ENCODE results near the gene OXCT1.
"Not testable (repeated sequence)": the region's sequence is repeated elsewhere in the genome, so short reads cannot be mapped to it uniquely, and the experiment has no call there.

OXCT1 gene

DNA sequence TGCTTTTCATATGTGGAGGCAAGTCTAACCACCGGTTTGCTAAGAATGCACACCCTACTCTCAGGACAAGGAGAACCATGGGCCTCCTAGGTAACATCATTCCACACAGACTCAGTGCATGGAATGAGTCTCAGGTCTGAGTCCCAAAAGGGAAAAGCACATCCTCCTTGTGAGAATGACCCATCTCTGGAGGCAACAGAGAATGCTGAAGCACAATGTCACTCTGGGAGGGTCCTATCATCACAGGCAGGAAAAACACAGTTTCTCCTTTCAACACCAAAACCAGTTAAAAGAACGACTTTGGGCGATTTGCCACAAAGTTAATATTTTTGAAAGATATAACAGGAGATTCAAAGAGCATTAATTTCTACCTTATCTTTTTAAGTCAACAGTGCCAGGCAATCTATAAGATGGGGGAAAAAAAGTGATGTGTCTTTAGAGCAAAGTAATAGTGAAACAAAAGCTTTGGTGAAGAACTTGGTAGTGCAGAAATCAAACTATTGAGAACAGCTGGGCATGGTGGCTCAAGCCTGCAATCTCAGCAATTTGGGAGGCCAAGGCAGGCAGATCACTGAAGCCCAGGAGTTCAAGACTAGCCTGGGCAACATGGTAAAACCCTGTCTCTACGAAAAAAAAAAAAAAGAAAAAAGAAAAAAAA lies 97.3 kb downstream of the OXCT1 start:
- no peak for DNase-seq (ENCODE audit: low spot score)

DNA sequence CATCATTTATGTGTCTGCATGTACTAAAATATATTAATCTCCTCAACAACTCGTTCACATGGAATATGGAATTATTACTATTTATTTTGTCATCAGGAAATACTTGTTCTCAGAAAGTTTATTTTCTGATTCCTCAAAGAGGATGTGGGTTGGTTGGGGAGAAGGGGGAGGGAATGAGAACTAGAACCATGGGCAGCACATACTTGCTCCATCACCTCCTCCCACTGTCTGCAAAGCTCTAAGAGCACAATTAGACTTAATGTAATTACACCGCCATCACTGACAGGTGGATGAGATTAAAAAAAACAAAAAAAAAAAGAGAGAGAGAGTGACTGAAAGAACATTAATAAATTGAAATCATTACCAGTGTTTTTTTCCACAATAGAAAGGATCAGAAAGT lies 98.2 kb downstream of the OXCT1 start:
- DNase-seq (ENCODE audit: low spot score) = no peak

DNA sequence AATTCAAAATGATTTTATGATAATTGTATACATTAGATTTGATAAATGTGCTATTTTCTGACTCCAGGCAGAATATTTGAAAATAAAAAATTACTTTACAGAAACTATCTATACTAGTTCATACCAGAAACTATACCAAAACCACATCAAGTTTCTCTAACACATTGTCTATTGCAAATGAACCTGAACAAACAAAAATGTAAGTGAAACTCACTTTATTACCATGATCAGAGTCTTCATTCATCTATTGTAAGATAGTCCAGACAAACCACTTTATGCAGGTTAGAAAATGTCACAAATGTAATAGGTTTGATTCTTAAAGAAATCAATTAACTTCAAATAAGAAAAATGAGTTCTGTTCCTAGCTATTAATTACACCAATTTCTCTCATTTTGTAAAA lies 99.4 kb downstream of the OXCT1 start:
- no peak for DNase-seq (ENCODE audit: low spot score)

DNA sequence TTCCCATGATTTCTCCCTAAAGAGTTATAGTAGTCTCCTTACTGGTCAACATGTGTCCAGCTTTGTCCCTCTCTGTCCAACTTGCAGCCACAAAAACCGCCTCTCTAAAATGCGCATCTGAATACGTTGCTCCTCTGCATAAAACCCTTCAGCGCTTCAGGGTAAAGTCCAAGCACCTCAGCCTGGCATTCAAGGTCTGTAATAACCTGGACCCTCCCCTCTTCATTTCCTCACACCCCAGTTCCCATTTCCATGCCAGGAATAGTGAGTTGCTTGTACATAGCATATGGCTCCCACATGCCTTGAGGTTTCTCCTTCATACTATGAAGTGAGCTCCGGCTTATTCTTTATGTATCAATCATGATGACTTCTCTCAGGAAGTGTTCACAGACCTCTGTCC lies 101.5 kb downstream of the OXCT1 start:
- DNase-seq (ENCODE audit: low spot score) = no peak

DNA sequence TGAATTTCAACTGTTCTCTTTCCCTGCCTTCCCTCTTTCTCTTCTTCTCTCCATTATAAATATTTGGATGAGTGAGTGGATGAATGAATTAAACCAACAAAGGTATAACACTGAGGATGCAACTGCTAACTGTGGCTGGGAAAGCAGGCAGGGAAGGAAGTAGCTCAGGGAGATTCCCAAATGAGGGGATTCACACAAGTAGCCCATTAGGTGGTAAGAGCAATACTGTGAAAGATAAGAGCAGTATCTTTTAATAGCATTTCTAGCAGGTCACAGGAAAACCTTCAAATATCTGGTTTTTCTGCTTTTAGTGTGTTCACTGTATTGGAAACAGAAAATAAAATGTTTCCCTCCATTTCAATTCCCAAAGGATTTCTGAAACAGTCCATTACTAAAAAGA lies 105.6 kb downstream of the OXCT1 start:
- DNase-seq (ENCODE audit: low spot score) = no peak

DNA sequence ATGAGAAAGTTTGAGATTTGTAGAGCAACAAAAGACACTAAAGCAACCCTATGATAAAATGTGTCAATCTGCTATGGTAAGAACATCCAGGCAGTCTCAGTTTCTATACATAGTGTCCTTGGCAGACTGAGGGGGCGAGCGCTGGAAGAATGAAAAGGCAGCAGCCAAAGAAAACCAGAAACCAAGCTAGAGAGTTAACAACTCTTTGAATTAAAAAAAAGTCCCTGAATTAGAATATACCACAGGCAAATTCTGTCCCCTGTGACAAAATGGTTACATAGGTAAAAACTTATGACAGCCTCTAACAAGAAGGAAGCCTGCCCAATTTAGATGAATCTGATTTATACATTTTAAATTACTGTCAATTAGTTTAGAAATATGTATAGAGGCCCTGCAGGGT lies 106.7 kb downstream of the OXCT1 start:
- DNase-seq (ENCODE audit: low spot score) = no peak

DNA sequence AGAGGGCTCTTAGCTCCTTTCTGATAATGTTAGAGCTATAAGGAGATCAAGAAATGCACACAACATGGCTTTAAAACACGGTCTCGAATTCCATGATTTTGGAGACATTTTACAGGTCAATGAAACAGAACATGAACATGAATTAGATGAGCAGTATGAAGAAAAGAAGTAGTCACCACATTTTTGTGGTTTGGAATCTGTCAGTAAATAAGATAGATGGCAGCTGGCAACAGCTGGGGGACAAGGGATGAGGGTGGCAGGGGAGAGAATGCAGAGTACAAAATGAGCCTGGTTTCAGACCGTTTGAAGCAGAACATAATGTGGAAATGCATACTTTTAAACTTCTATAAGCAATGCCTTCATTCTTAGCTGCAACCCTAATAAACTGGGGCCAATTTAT lies 107.1 kb downstream of the OXCT1 start:
- DNase-seq (ENCODE audit: low spot score) = no peak

DNA sequence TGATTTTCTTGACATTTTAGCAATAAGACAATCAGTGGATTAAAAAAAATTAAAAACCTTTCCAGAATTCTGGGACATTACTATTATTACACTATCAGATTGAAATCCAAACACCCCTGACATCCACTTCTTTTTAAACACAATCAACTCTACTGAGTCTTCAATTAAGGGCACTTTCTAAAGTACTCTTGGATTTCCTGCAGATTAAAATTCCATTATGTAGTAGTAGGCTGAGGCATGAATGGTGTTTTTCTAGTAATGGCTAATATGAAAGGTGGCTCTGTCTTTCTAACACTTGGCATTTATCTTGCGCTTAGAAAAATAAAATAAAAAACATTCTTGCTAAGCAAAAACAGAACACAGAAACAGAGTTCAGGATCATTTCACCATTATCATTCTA lies 107.8 kb downstream of the OXCT1 start:
- no peak for DNase-seq (ENCODE audit: low spot score)

DNA sequence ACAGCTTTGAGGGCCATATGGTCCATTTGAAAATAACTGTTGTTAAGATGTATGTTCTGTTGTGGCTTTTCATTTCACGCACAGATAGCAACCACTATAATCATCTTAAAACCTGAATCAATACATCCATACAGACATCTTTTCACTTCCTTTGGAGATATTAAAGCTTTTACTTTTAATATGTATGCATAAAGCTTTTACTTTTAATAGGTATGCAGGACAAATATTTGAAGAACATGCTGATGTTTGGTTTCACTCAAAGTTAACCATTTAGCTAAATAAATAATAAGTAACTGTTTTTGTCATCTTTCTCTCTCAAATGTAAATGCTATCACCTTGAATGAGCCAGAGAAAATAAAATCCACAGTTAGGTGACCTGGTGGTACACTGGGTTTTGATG lies 108.6 kb downstream of the OXCT1 start:
- DNase-seq (ENCODE audit: low spot score) = no peak

DNA sequence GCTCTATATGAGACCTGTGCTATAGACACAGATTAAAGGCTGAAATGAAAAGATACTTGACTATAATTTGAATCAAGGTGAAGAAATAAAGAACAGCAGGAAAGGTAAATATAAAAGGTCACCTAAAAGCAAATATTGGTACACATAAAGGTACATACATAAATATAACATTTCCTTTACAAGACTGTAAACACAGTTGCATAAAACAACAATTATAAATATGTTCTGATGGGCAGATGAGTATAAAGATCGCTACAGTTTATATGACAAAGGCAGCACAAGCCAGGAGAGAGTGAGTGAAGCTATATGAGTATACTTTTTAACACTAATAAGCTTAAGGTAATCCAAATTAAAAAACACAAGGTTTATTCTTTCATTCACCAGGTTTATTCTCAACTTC lies 114.5 kb downstream of the OXCT1 start:
- DNase-seq (ENCODE audit: low spot score) = no peak

DNA sequence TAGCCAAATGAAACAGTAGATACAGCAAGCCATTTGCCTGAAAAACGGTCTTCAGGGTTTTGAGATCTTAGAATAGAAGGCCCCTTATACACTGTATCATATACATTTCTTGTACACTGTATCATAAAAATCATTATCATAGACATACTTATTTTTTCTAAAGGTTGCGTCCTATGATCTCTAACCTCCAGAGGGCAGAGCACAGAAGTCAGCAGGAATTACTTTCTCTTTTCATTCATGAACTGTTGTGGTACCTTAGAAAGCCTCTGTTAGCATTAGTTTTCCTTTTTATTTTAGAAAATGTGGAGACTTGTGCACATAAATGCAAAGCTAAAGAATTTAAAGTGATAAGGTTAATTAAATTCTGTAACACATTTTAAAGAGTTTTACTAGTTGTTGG lies 115.4 kb downstream of the OXCT1 start:
- DNase-seq (ENCODE audit: low spot score) = no peak

DNA sequence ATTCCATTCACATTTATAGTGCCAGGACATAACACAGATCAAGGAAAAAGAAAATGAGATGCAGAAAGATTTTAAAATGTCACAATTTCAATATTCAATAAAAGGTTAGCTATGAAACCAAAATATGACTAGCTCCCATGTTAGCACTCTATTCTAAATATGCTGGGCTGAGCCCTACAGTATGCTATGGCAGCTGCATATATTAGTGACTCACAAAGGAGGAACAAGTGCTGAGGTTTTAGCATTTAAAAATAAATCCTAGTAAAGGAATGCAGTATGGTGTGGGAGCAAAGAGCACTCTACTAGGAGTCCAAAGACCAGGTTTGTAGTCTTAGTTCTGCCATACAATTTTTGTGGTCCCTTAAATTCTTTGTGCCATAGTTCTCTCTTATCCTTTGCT lies 118.4 kb downstream of the OXCT1 start:
- DNase-seq (ENCODE audit: low spot score) = no peak

DNA sequence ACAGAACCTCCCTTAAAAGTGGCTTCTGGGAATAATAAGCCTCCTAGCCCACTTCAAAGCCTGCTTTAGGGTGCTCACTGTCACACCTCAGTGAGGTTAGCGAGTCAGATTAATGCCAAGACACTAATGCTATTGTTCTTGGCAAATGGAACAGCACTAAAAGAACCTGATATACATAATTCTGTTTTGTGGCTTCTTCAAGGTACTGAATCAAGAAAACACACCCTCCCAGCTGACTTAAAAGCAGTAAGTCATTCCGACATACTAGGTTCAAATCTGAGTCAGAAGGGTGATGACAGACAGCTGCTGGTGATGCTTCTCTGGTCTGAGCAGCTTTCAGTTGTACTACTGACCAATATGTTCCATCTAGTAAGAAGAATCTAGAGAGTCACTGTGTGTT lies 121.6 kb downstream of the OXCT1 start:
- no peak for DNase-seq (ENCODE audit: low spot score)

DNA sequence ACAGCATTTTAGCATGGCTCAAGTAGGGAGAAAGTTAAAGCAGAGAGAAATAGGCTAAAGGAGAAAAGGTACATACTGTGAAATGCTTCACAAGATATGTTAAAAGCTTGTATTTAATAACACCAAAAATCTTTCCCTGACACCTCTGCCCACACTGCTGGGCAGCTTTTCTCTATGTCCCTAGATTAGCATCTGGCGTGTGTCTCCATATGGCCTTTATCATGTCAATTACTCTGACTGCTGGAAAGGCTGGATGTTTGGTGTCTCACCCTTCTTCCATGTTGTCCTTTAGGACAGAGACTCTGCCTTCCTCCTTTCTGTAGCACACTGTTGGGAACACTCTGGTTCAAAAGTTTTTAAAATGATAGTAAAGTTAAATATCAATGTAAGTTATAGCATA lies 122.5 kb downstream of the OXCT1 start:
- no peak for DNase-seq (ENCODE audit: low spot score)

DNA sequence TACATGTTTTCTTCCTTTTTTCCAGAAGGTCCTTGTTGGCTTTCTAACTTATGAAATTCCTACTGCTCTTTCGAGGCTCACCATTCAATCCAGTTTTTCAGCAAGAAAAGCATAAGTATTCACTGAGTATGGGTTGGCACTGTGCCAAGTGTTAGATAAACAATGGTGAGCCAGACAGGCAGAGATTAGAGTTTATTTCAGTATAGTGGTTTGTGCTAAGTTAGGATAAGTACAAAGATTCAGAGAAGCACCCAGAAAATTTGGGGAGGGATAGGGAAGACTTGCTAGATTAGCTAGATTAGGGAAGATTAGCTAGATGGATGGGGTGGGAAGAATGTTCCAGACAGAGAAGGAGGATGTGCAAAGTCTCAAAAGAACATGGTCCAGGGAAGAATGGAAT lies 122.9 kb downstream of the OXCT1 start:
- DNase-seq (ENCODE audit: low spot score) = no peak

DNA sequence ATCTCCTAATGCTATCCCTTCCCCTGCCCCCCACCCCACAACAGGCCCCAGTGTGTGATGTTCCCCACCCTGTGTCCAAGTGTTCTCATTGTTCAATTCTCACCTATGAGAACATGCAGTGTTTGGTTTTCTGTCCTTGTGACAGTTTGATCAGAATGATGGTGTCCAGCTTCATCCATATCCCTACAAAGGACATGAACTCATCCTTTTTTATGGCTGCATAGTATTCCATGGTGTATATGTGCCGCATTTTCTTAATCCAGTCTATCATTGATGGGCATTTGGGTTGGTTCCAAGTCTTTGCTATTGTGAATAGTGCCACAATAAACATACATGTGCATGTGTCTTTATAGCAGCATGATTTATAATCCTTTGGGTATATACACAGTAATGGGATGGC lies 127.6 kb downstream of the OXCT1 start:
- not testable (repeated sequence) for DNase-seq (ENCODE audit: low spot score)

DNA sequence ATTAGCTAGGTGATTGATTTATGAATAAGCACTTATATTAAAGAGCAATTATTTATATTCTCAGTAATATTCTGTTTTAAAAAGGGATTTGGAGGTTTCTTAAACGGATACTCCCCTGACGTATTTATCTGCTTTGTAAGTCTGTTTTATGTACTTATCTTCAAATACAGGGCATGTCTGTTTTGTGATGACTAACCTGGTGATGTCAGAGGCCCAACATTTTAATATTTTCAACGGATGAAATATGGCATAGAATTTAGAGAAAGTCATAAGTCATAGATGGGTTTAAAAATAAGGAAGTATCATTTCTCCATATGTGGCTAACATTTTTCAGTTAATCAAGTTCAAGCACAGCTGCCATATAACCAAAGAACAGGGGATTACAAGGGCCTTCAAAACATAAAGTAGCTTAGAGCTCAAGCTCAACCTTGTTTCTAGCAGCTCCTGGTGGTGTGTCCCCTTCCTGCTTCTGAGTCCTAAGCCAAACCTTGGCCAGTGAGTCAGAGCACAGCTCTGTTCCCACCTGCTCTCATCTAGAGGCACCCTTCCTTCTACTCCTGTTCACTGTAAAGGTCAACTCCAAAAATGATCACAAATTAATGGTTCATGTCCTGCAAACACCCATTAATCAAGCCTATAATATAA lies 131.4 kb downstream of the OXCT1 start:
- DNase-seq (ENCODE audit: low spot score) = no peak

DNA sequence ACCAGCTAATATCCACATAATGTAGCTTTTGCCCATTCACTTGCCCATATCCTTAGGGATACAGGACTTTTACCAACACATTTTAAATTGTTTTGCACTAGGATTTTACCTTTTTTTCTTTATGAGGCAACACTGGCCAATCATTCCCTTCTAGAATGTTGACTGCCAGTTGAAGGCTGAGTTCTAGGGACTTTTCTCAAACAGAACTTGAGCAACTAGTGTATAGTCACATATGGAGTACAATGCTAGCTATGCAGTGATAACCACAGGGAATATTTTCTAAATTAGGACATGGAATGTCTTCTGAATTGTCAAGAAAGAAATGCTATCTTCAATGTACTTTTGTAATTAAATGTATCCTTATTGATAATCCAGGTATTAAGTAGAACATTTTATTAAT lies 133.6 kb downstream of the OXCT1 start:
- DNase-seq (ENCODE audit: low spot score) = no peak

DNA sequence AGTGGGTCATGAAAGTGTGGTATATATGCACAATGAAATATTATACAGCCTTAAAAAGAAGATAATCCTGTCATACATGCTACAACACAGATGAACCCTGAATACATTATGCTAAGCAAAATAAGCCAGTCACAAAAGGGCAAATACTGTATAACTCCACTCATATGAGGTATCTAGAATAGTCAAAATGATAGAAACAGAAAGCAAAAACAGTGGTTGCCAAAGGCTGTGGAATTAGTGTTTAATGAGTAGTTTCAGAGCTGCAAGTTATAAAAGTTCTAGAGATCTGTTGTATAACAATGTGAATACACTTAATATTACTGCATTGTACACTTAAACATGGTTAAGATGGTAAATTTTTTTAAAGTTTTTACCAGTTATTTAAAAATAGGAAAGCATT lies 135.0 kb downstream of the OXCT1 start:
- DNase-seq (ENCODE audit: low spot score) = no peak

DNA sequence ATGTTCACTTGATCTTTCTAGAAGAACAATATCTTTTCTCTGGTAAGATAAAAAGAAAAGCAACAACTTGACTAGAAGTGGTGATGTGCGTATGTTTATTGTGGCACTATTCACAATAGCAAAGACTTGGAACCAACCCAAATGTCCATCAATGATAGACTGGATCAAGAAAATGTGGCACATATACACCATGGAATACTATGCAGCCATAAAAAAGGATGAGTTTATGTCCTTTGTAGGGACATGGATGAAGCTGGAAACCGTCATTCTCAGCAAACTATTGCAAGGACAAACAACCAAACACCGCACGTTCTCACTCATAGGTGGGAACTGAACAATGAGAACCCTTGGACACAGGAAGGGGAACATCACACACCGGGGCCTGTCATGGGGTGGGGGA lies 140.8 kb downstream of the OXCT1 start:
- not testable (repeated sequence) for DNase-seq (ENCODE audit: low spot score)

DNA sequence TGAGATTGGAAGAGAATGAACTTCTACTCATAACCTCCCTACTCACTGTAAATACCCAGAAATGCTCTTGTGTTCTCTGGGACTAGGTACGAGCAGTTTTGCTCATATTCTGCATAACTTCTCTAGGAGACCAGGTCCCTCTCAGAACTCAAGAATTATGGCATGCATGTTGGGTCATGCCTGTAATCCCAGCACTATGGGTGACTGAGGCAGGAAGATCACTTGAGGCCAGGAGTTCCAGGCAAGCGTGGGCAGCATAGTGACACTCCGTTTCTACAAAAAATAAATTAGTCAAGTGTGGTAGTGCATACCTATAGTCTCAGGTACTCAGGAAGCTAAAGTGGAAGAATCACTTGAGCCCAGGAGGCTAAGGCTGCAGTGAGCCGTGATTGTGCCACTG lies 141.9 kb downstream of the OXCT1 start:
- no peak for DNase-seq (ENCODE audit: low spot score)

DNA sequence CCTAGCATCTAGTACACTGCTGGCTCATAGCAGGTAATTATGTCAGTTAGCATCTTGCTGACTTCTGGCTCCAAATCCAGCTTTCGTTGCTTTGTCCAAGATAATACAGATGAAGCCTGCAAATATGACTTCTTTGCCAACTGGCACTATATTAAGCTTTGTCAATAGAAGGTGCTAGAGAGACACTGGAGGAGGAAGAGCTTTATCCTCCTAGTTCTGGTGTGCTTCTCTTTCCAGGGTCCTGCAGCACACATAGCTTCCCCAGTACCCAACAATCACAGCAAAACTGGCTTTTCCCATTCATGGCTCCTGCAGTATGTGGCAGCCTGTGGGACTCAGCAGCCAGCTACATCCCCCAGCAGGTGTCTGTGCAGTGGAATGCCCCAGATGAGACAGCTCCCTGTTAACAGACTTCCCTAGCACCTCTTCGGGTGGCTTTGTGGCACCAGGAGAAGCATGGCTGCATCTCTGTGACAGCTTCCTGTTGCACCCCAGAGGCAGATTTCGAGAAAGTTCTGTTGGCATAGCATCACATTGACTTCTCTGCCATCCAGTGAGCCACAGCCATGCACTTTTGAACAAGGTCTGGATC lies 147.8 kb downstream of the OXCT1 start:
- DNase-seq (ENCODE audit: low spot score) = no peak

DNA sequence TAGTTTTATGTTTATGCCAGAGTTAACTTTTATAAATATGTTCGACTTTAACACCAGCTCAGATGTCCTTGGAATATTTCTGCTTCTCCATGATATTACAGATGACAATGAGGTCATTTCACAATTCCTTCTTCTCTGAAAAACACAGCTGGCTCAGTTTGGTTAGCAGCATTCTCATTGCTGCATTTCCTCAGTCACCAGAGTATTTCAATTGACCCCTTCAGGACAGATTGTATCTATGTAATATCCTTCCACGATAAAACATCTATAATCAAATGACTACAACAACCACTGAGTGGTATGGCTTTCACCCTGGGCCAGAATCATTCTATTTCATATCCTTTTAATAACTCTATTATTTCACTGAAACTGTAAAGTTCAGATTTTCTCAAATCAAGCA lies 148.7 kb downstream of the OXCT1 start:
- DNase-seq (ENCODE audit: low spot score) = no peak

DNA sequence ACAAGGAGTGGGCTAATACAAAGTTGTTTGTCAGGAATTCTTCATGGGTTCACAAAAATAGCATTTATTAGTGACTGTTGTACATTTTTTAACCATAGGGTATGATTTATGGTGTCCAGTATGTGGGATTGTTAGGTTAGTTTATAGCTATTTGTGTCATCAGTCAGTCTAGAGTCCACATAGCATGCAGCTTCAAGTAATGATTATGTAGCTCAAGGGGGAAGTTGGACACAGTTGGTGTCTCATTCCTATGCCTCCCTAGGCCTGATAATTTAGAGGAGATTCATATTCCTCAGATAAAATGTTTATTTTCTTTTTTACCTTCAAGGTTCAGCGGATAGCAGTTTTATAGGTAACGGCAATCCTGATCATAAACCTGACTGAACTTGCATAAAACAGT lies 153.8 kb downstream of the OXCT1 start:
- no peak for DNase-seq (ENCODE audit: low spot score)
